Smooth muscle cell (in vitro differentiated cells): Measurements from ENCODE around the gene FGD4. TPM values are rescaled to one million over a fixed set of nuclear protein-coding genes. Genes with fewer than 3 reads are reported as not detected.

ENCODE experiments used
- DNase-seq: peaks from one replicate; lab custom pipeline; 2025; ENCODE audit not compliant: unreplicated experiment; lab: John Stamatoyannopoulos, UW
- H2AFZ ChIP-seq: fragments of 200-600 bp; sonication (generic); 2 replicates; pipeline ENCODE4 v1.6.0; 2016; ENCODE audit warnings: antibody characterized with exemption, low read depth, mild to moderate bottlenecking
- H3F3A ChIP-seq: fragments of 200-600 bp; sonication (generic); 2 replicates; pipeline ENCODE4 v1.6.0; 2017; ENCODE audit warnings: antibody characterized with exemption, low read depth
- H3K27ac ChIP-seq: fragments of 200-600 bp; sonication (generic); 2 replicates; pipeline ENCODE4 v1.5.1; 2016; ENCODE audit warnings: low read depth, mild to moderate bottlenecking
- H3K27me3 ChIP-seq: fragments of 200-600 bp; sonication (generic); 2 replicates; pipeline ENCODE4 v1.6.1; 2016; ENCODE audit warnings: low read depth, mild to moderate bottlenecking
- H3K36me3 ChIP-seq: fragments of 200-600 bp; sonication (generic); 2 replicates; pipeline ENCODE4 v1.5.1; 2016; ENCODE audit warnings: low read depth
- H3K4me1 ChIP-seq: fragments of 200-600 bp; sonication (generic); 2 replicates; pipeline ENCODE4 v1.5.1; 2016; ENCODE audit warnings: low read depth
- H3K4me2 ChIP-seq: fragments of 200-600 bp; sonication (generic); 2 replicates; pipeline ENCODE4 v1.6.0; 2016; ENCODE audit warnings: mild to moderate bottlenecking
- H3K4me3 ChIP-seq: fragments of 200-600 bp; sonication (generic); 2 replicates; pipeline ENCODE4 v1.5.1; 2016; ENCODE audit warnings: mild to moderate bottlenecking
- H3K79me2 ChIP-seq: fragments of 200-600 bp; sonication (generic); 2 replicates; pipeline ENCODE4 v1.6.0; 2016; ENCODE audit warnings: low read depth, mild to moderate bottlenecking
- H3K9ac ChIP-seq: fragments of 200-600 bp; sonication (generic); 2 replicates; pipeline ENCODE4 v1.6.0; 2016; ENCODE audit warnings: low read depth
- H3K9me3 ChIP-seq: fragments of 200-600 bp; sonication (generic); replicated peaks from 2 replicates; pipeline ENCODE4 v1.5.1; 2016; ENCODE audit warnings: low read depth
- H4K20me1 ChIP-seq: fragments of 200-600 bp; sonication (generic); 2 replicates; pipeline ENCODE4 v1.6.0; 2016; ENCODE audit warnings: low read depth
- CTCF ChIP-seq: fragments of 200-600 bp; sonication (generic); IDR thresholded peaks from 2 replicates; pipeline ENCODE4 v1.5.1; 2017; ENCODE audit warnings: borderline replicate concordance, mild to moderate bottlenecking, antibody characterized with exemption; ENCODE audit not compliant: insufficient read depth, poor library complexity, severe bottlenecking
- WGBS: methylation state at CpG from one replicate; pipeline ENCODE4 v1.1.7; 2016; ENCODE audit warnings: low lambda C conversion rate; 5-methylcytosine and 5-hydroxymethylcytosine counted together
- polyA plus RNA-seq: library from polyadenylated mRNA; unstranded; fragments of >200 nt; fragmentation: Nextera tagmentation; extraction: Ambion mirVana; gene quantifications from 2 replicates; pipeline ENCODE4 v1.2.1, GENCODE V29; 2016
- total RNA-seq: library from RNA; depleted of rRNA; stranded (reverse); fragments of >200 nt; gene quantifications from 2 replicates; pipeline ENCODE4 v1.2.3, GENCODE V29; 2014

FGD4 gene
- total and polyA plus RNA-seq, 2 experiments from 2014 or later, result 0.42 to 5.8 TPM

- H3K36me3 ChIP-seq, result no peaks in the 10 kb centered on the region
- H4K20me1 ChIP-seq, result no peaks in the 10 kb centered on the region
- DNase-seq, result no peak
- no peak overlapping the region for H3K9ac ChIP-seq
- no peaks in the 10 kb centered on the region for H3K79me2 ChIP-seq
- no peak for TF ChIP-seq CTCF
- no peak overlapping the region for H3K4me2 ChIP-seq
- no peak overlapping the region for H2AFZ ChIP-seq
- H3K27ac ChIP-seq, result no peak overlapping the region
- no peaks in the 10 kb centered on the region for H3K27me3 ChIP-seq
- WGBS, result 48% methylated on average over 2 of the region's 2 CpGs
- H3K9me3 ChIP-seq, result no peaks in the 10 kb centered on the region
- H3F3A ChIP-seq, result peaks cover 8% of the 10 kb centered on the region
- H3K4me3 ChIP-seq, result no peak overlapping the region
- H3K4me1 ChIP-seq, result no peaks in the 10 kb centered on the region
Observed at GRCh38 chr12:32420356-32420755, 21.0 kb downstream of the FGD4 start.

- Histone ChIP-seq H3F3A (peaks cover 8% of the 10 kb centered on the region), H3K4me2 (no peak overlapping the region), H4K20me1 (no peaks in the 10 kb centered on the region), H3K4me3 (no peak overlapping the region), H2AFZ (no peak overlapping the region), H3K79me2 (no peaks in the 10 kb centered on the region), H3K27me3 (no peaks in the 10 kb centered on the region), H3K4me1 (no peaks in the 10 kb centered on the region), H3K9ac (no peak overlapping the region), H3K9me3 (peaks cover 2% of the 10 kb centered on the region), H3K36me3 (no peaks in the 10 kb centered on the region), H3K27ac (no peak overlapping the region)
- DNase-seq, result no peak
- no peak for TF ChIP-seq CTCF
Observed at GRCh38 chr12:32423559-32423958, 24.2 kb downstream of the FGD4 start.

- Histone ChIP-seq H4K20me1 (no peaks in the 10 kb centered on the region), H3K4me3 (no peak overlapping the region), H3K27me3 (no peaks in the 10 kb centered on the region), H3K36me3 (no peaks in the 10 kb centered on the region), H3K79me2 (no peaks in the 10 kb centered on the region), H3K4me1 (no peaks in the 10 kb centered on the region), H3K9ac (no peak overlapping the region), H3F3A (no peaks in the 10 kb centered on the region), H3K4me2 (no peak overlapping the region), H3K9me3 (peaks cover 2% of the 10 kb centered on the region), H3K27ac (no peak overlapping the region), H2AFZ (no peak overlapping the region)
- WGBS, result 88% methylated on average over 6 of the region's 6 CpGs
- DNase-seq, result no peak
- TF ChIP-seq CTCF, result no peak
Observed at GRCh38 chr12:32431025-32431424, 31.7 kb downstream of the FGD4 start.

- no peak for DNase-seq
- WGBS, result 69% methylated on average over 7 of the region's 7 CpGs
- TF ChIP-seq CTCF, result no peak
Observed at GRCh38 chr12:32435921-32436705, 36.8 kb downstream of the FGD4 start.

More at GRCh38 chr12:32435921-32436705, 36.8 kb downstream of the FGD4 start:
- Histone ChIP-seq H3K27ac (peak overlapping the region; percentile 93), H3F3A (no peaks in the 10 kb centered on the region), H3K4me2 (no peak overlapping the region), H4K20me1 (no peaks in the 10 kb centered on the region), H3K79me2 (no peaks in the 10 kb centered on the region), H3K4me1 (no peaks in the 10 kb centered on the region), H3K9me3 (no peaks in the 10 kb centered on the region), H3K4me3 (no peak overlapping the region), H3K36me3 (no peaks in the 10 kb centered on the region), H2AFZ (no peak overlapping the region), H3K9ac (no peak overlapping the region), H3K27me3 (no peaks in the 10 kb centered on the region)
